B cell (primary cell): ENCODE measurements around the gene RPS19. TPM values are rescaled to one million over a fixed set of nuclear protein-coding genes. Genes with fewer than 3 reads are reported as not detected.

Source experiments
- ATAC-seq: fragments of 200-7000 bp; cut with Tn5 transposase; one replicate; pipeline ENCODE4 v1.10.0; 2021; ENCODE audit warnings: low read depth, mild to moderate bottlenecking, moderate number of reproducible peaks, moderate library complexity
- CTCF ChIA-PET: fragments of 350-600 bp; sonication (Branson Sonifier 250); formaldehyde crosslinking; loops from one replicate; lab custom pipeline; 2021; ENCODE audit warnings: antibody characterized with exemption, inconsistent platforms; lab: Charles Lee
- POLR2A ChIA-PET: fragments of 350-600 bp; sonication (Branson Sonifier 250); formaldehyde crosslinking; loops from one replicate; lab custom pipeline; 2021; ENCODE audit warnings: antibody characterized with exemption; lab: Charles Lee
- DNase-seq: peaks from one replicate; pipeline ENCODE4 v3.0.0; 2013
- H2AFZ ChIP-seq: 2 replicates; pipeline ENCODE4 v1.6.1; 2012; ENCODE audit warnings: mild to moderate bottlenecking, low read depth, low read length; ENCODE audit not compliant: insufficient read depth, poor library complexity, severe bottlenecking
- H3K27ac ChIP-seq, 2 donors: 1 replicate in 1 of 2; 2 replicates in 1 of 2; pipeline ENCODE4 v1.5.1; 2012 to 2013; ENCODE audit warnings: low read length in 2 of 2, mild to moderate bottlenecking in 2 of 2, moderate library complexity in 1 of 2
- H3K27me3 ChIP-seq, 4 experiments: fragments of 200-600 bp in 1 of 4; sonication (generic) in 1 of 4; replicated peaks in 1 of 4; 1 replicate in 2 of 4; 2 replicates in 2 of 4; pipeline versions ENCODE4 v1.6.1 to v1.7.0; 2013 to 2016; ENCODE audit warnings: low read length in 3 of 4, mild to moderate bottlenecking in 2 of 4, mixed read lengths in 1 of 4, moderate library complexity in 1 of 4; ENCODE audit not compliant: insufficient read depth in 4 of 4, control insufficient read depth in 3 of 4; ENCODE audit errors: control extremely low read depth in 1 of 4
- H3K36me3 ChIP-seq, 2 experiments: replicated peaks in 1 of 2; 1 replicate in 1 of 2; 2 replicates in 1 of 2; pipeline versions ENCODE4 v1.6.1 to v1.7.1; 2013; ENCODE audit warnings: low read length in 1 of 2; ENCODE audit not compliant: insufficient read depth in 2 of 2, control insufficient read depth in 1 of 2; ENCODE audit errors: control extremely low read depth in 1 of 2, extremely low read depth in 1 of 2
- H3K4me1 ChIP-seq, 2 donors: fragments of 200-600 bp in 1 of 2; sonication (generic) in 1 of 2; 1 replicate in 1 of 2; 2 replicates in 1 of 2; pipeline versions ENCODE4 v1.5.1 to v1.6.1; 2013 to 2017; ENCODE audit warnings: low read length in 2 of 2; ENCODE audit not compliant: control insufficient read depth in 2 of 2, insufficient read depth in 2 of 2
- H3K4me2 ChIP-seq: replicated peaks from 2 replicates; pipeline ENCODE3; 2012; ENCODE audit warnings: mild to moderate bottlenecking, low read depth, low read length; ENCODE audit not compliant: poor library complexity, severe bottlenecking
- H3K4me3 ChIP-seq, 5 experiments: fragments of 200-600 bp in 1 of 5; sonication (generic) in 1 of 5; 1 replicate in 3 of 5; 2 replicates in 2 of 5; pipeline versions ENCODE4 v1.5.1 to v1.7.0; 2011 to 2016; ENCODE audit warnings: low read length in 4 of 5, mild to moderate bottlenecking in 4 of 5, low read depth in 2 of 5, control low read depth in 1 of 5, moderate library complexity in 1 of 5; ENCODE audit not compliant: insufficient read depth in 1 of 5; ENCODE audit errors: control extremely low read depth in 1 of 5, extremely low read depth in 1 of 5
- H3K79me2 ChIP-seq: fragments of 200-600 bp; sonication (generic); one replicate; pipeline ENCODE4 v1.6.0; 2016; ENCODE audit warnings: low read length; ENCODE audit not compliant: control insufficient read depth, insufficient read depth
- H3K9ac ChIP-seq: fragments of 200-600 bp; sonication (generic); 2 replicates; pipeline ENCODE4 v1.6.1; 2017; ENCODE audit warnings: mild to moderate bottlenecking, low read length, moderate library complexity
- H3K9me3 ChIP-seq, 3 donors: one replicate each; pipeline versions ENCODE4 v1.6.1 to v1.7.1; 2013; ENCODE audit warnings: low read length in 2 of 3; ENCODE audit not compliant: control insufficient read depth in 2 of 3, insufficient read depth in 1 of 3; ENCODE audit errors: control extremely low read depth in 1 of 3
- H4K20me1 ChIP-seq: 2 replicates; pipeline ENCODE4 v1.6.0; 2012; ENCODE audit warnings: mild to moderate bottlenecking, low read length; ENCODE audit not compliant: insufficient read depth, control insufficient read depth, poor library complexity, severe bottlenecking
- H3K27ac Mint-ChIP-seq: one replicate; pipeline ENCODE4 v1.8.0; 2021; ENCODE audit warnings: mixed read lengths
- H3K27me3 Mint-ChIP-seq: one replicate; pipeline ENCODE4 v1.8.0; 2021; ENCODE audit warnings: mixed read lengths
- H3K4me1 Mint-ChIP-seq: one replicate; pipeline ENCODE4 v1.8.0; 2021; ENCODE audit warnings: mixed read lengths
- H3K4me3 Mint-ChIP-seq: one replicate; pipeline ENCODE4 v1.8.0; 2021; ENCODE audit warnings: mixed read lengths
- H3K9me3 Mint-ChIP-seq: one replicate; pipeline ENCODE4 v1.8.0; 2022; ENCODE audit warnings: mixed read lengths; ENCODE audit not compliant: insufficient read depth
- CTCF ChIP-seq: fragments of 200-600 bp; IDR thresholded peaks from one replicate; pipeline ENCODE4 v1.8.0; 2022; ENCODE audit warnings: antibody characterized with exemption, mild to moderate bottlenecking
- EZH2 ChIP-seq: IDR thresholded peaks from 2 replicates; pipeline ENCODE4 v1.6.1; 2012; ENCODE audit warnings: borderline replicate concordance, low read depth, mild to moderate bottlenecking, moderate library complexity, low read length; ENCODE audit not compliant: insufficient read depth, poor library complexity, severe bottlenecking
- WGBS: methylation state at CpG from one replicate; pipeline ENCODE4 v1.1.5; 2013; ENCODE audit warnings: missing lambda C conversion rate; ENCODE audit not compliant: insufficient coverage; 5-methylcytosine and 5-hydroxymethylcytosine counted together
- intact Hi-C: fragments of 100-400 bp; cut with micrococcal nuclease; formaldehyde crosslinking; loops from one replicate; pipeline ENCODE4 v1.10.0; 2022
- polyA plus RNA-seq: library from polyadenylated mRNA; depleted of rRNA; stranded (reverse); fragments of >200 nt; gene quantifications from 2 replicates; pipeline ENCODE4 v1.2.3, GENCODE V29; 2012
- small RNA-seq: library from RNA; depleted of rRNA; stranded (forward); fragments of <200 nt; gene quantifications from one replicate; pipeline ENCODE3, GENCODE V24; 2012; ENCODE audit warnings: low replicate concordance, low read depth; ENCODE audit not compliant: insufficient read length
- total RNA-seq, 2 donors: library from RNA; stranded (reverse); fragments of 120-200 nt in 1 of 2; gene quantifications; 1 replicate in 1 of 2; 2 replicates in 1 of 2; pipeline versions ENCODE4 v1.2.3 to v1.2.4, GENCODE V29; 2013 to 2022

Gene RPS19
- total and polyA plus RNA-seq, 2 donors (not counting 1 experiment from before 2014, with no cell fraction given): 3,322 to 9,144 TPM

- intact Hi-C loops: no loop called here
- no peaks in the 10 kb centered on the region for H3K9me3 Mint-ChIP-seq
- no peak overlapping the region for H3K9ac ChIP-seq
- H3K27me3 ChIP-seq: peaks cover 0 to 43% (median 28%) of the 10 kb centered on the region in 4 experiments
- H3K27ac Mint-ChIP-seq: no peak overlapping the region
- H3K4me1 Mint-ChIP-seq: peaks cover 21% of the 10 kb centered on the region
- no peaks in the 10 kb centered on the region for H4K20me1 ChIP-seq
- no peaks in the 10 kb centered on the region for H3K36me3 ChIP-seq
- no peak overlapping the region for H2AFZ ChIP-seq
- ChIA-PET POLR2A (interaction anchor here (0.6 to 1.5 kb wide), 6 partner anchors 9 to 44 kb away, joined by 3 to 11 read pairs (median 3); partner anchors contain the start of gene CD79A), CTCF (interaction anchor here (0.7 to 2.0 kb wide), 3 partner anchors 30 to 475 kb away, joined by 3 to 7 read pairs (median 5); no protein-coding TSS in a partner anchor)
- H3K27me3 Mint-ChIP-seq: peaks cover 16% of the 10 kb centered on the region
- peaks cover 10% of the 10 kb centered on the region for H3K79me2 ChIP-seq
- H3K4me3 Mint-ChIP-seq: peak overlapping the region; percentile 62
- WGBS: 31% methylated on average over 20 of the region's 22 CpGs
- no peak overlapping the region for H3K4me3 ChIP-seq
- TF ChIP-seq CTCF: no peak
- TF ChIP-seq EZH2: no peak
- no peak overlapping the region for H3K27ac ChIP-seq
- H3K4me2 ChIP-seq: peak overlapping the region; percentile 64
- ATAC-seq (peak; percentile 24), DNase-seq (peak; percentile 27)
- peaks cover 41 to 44% of the 10 kb centered on the region in 2 donors for H3K4me1 ChIP-seq
- peaks cover 0 to 22% (median 0%) of the 10 kb centered on the region in 3 donors for H3K9me3 ChIP-seq
Observed at GRCh38 chr19:41921577-41922576, 61.8 kb downstream of the RPS19 start.

Small RNAs within 50 kb of the gene (small RNA-seq; reads per million reads assigned to genes)
- not detected for gene MIR6797

Other genes with a start within 250 kb of the RPS19 start
- gene CEACAM4, start 233.2 kb upstream of the RPS19 start, total RNA-seq: not detected in 2 replicates
- 0.34 TPM in 1 of 2 replicates, not detected in the other for gene CEACAM4, start 233.2 kb upstream of the RPS19 start, polyA plus RNA-seq
- not detected in 2 replicates for gene CEACAM7, start 172.0 kb upstream of the RPS19 start, total RNA-seq
- gene CEACAM7, start 172.0 kb upstream of the RPS19 start, polyA plus RNA-seq: not detected in 2 replicates
- gene CEACAM5, start 151.6 kb upstream of the RPS19 start, total RNA-seq: not detected in 2 replicates
- gene CEACAM5, start 151.6 kb upstream of the RPS19 start, polyA plus RNA-seq: not detected in 2 replicates
- gene CEACAM6, start 104.7 kb upstream of the RPS19 start, total RNA-seq: not detected in 2 replicates
- gene CEACAM6, start 104.7 kb upstream of the RPS19 start, polyA plus RNA-seq: not detected in 2 replicates
- not detected in 2 replicates for gene CEACAM3, start 63.7 kb upstream of the RPS19 start, total RNA-seq
- 0.14 TPM in 1 of 2 replicates, not detected in the other for gene CEACAM3, start 63.7 kb upstream of the RPS19 start, polyA plus RNA-seq
- not detected in 2 replicates for gene LYPD4, start 15.6 kb upstream of the RPS19 start, total RNA-seq
- not detected in 2 replicates for gene LYPD4, start 15.6 kb upstream of the RPS19 start, polyA plus RNA-seq
- not detected in 2 replicates for gene DMRTC2, start 15.2 kb upstream of the RPS19 start, total RNA-seq
- gene DMRTC2, start 15.2 kb upstream of the RPS19 start, polyA plus RNA-seq: not detected in 2 replicates
- 1,230 and 1,280 TPM in 2 replicates for gene CD79A, start 17.0 kb downstream of the RPS19 start, total RNA-seq
- gene CD79A, start 17.0 kb downstream of the RPS19 start, polyA plus RNA-seq: 1,116 and 1,471 TPM in 2 replicates
- gene ARHGEF1, start 22.9 kb downstream of the RPS19 start, total RNA-seq: 646 and 661 TPM in 2 replicates
- gene ARHGEF1, start 22.9 kb downstream of the RPS19 start, polyA plus RNA-seq: 886 and 1,024 TPM in 2 replicates
- 2.3 and 2.4 TPM in 2 replicates for gene ERFL, start 68.2 kb downstream of the RPS19 start, total RNA-seq
- gene ERFL, start 68.2 kb downstream of the RPS19 start, polyA plus RNA-seq: 5.1 and 5.5 TPM in 2 replicates
- gene RABAC1, start 99.1 kb downstream of the RPS19 start, total RNA-seq: 139 and 146 TPM in 2 replicates
- gene RABAC1, start 99.1 kb downstream of the RPS19 start, polyA plus RNA-seq: 190 and 206 TPM in 2 replicates
- 3.4 and 3.8 TPM in 2 replicates for gene ATP1A3, start 134.0 kb downstream of the RPS19 start, total RNA-seq
- 0.62 and 1.2 TPM in 2 replicates for gene ATP1A3, start 134.0 kb downstream of the RPS19 start, polyA plus RNA-seq
- 0.27 TPM in 1 of 2 replicates, not detected in the other for gene GRIK5, start 210.0 kb downstream of the RPS19 start, total RNA-seq
- gene GRIK5, start 210.0 kb downstream of the RPS19 start, polyA plus RNA-seq: 0.09 and 0.33 TPM in 2 replicates
- 27.4 and 28.4 TPM in 2 replicates for gene ZNF574, start 215.9 kb downstream of the RPS19 start, total RNA-seq
- 21.0 and 29.1 TPM in 2 replicates for gene ZNF574, start 215.9 kb downstream of the RPS19 start, polyA plus RNA-seq